Measurements from ENCODE around the gene SNX13.

The SNX13 gene

DNA sequence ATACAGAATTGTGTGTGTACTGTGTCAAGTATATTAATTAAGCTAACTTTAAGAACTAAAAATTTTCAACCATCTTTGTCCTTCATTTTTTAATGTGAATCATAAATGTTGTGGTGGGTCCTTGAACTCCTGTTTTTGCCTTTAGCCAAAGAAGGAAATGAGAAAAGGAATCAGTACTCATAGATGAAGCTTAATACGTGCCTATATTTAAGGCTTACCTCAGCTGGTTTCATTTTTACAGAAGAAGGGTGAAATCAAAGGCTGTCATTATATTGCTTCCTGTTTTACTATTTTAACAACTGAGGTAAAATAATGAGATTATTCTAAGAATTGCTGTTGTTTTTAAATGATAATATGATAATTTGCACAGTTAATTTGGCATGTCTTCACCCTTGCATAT lies 6.3 kb upstream of the SNX13 start:
- DNase-seq: no peak

DNA sequence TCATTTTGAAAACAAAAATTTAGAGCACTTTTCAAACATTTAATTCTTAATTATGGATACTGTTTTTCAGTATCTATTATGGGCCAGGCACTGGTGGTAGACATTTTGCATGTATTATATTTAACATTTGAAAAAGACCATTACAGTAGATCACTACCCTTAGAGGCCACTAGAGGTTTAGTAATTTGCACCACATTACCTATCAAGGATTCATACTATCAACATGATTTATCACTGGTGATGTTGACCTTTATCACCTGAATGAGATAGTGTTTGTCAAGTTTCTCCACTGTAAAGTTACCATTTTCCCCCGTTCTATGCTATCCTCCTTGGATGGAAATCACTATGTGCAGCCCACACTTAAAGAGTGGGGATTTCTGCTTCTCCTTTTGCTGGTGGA lies 4.4 kb upstream of the SNX13 start:
- no peak for DNase-seq

DNA sequence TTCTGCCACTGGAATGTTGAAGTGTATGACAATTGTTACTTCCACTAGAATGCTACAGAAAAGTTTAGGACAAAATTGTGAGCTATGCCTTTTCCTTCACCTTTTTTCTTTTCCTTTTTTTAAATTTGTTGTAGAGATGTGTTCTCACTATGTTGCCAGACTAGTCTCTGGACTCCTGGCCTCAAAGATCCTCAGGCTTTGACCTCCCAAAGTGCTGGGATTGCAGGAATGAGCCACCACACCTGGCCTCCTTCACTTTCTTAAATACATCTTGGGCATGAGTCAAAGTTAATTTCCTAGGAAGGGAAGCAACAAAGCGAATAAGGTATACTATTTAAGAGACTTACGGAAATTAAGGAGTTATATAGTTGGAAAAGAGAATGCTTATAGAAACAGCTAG lies 2.7 kb upstream of the SNX13 start:
- DNase-seq: no peak

DNA sequence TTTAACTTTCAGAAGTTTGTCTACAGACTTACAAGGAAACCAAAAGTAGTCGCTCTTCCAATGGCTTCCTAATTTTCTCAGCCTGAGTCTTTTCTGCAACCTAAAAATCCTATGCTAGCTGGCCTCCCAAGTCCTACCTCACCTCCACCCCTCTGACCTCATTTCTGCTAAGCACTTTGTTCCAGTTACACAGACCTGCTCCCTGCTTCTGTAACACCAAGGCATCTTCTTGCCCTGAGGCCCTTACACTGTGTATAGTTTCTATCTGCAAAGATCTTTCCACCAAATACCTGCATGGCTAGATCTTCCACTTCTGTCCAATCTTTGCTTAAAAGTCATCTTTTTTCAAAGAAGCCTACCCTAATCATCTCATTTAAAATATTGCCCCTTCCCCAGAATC lies 1.9 kb upstream of the SNX13 start:
- no peak for DNase-seq

DNA sequence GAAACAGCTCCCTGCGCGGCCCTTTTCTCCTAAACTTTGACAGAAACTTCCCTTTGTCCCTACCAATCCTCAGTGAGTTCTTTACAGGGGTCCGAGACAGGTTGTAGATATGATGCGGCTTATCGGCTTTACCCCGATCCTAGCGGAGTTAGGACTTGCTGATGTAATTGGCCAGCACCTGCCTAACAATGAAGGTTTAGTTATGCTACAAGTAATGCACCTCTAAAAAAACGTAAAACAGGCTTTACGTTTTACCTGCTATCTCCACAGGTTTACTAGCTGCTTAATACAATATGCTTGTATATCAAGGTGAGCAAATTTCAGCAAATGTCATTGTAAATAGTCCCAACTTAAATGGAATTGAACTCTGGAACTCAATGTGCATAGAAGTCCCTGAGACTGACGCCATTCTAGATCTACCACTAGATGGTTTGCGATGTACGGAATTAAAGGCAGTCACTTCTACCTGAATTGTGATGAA lies 697 bp upstream of the SNX13 start:
- no peak for DNase-seq

DNA sequence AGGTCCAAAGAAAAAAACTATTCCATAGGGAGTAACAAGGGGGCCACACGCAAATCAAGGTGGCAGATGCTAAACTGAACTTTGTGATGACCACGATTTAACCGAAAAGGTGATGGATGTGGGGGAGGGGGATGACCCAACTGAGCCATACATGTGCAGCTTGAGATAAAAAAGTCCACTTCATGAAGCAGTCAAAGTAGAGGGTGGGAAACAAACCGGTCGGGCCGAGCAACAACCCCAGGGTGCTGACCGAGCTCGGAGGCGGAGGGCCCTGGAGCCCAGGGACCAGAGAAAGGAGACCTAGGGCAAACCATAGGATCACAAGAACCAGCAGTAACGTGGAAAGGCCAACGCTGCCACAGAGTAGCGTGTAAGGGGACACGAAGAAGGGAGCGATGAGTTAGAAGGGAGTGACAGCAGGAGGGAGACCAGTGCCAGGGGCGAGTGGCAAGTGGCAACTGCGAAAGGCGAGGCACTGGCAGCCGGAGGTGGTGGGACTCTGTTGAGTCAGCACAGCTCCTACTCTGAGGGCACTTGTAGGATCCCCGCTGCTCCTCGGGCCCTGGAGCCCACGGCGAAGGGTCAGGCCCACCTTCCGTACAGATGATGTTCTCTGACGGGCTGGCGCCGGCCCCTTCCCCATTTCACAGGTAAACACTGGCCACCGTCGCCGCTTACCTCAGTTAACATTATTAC lies 540 bp downstream of the SNX13 start:
- DNase-seq: no peak

DNA sequence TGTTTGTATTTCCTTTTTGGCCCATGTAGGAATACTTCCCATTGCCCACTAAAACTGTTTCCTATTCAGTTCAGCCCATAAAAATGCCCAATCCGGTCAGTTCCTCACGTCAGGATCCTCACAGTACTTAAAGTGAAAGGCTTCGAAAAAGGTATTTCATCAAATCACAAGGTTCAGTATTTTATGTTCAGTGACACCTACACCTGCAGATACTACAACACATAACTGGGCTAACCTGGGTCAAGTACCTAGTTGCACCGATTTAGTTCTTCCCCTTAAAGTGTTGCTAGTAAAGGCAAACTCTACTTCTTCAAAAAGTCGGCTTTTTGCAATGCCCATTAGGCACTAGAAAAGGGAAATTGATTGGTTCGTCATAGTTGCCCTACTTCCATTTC lies 1.1 kb downstream of the SNX13 start:
- DNase-seq: no peak

DNA sequence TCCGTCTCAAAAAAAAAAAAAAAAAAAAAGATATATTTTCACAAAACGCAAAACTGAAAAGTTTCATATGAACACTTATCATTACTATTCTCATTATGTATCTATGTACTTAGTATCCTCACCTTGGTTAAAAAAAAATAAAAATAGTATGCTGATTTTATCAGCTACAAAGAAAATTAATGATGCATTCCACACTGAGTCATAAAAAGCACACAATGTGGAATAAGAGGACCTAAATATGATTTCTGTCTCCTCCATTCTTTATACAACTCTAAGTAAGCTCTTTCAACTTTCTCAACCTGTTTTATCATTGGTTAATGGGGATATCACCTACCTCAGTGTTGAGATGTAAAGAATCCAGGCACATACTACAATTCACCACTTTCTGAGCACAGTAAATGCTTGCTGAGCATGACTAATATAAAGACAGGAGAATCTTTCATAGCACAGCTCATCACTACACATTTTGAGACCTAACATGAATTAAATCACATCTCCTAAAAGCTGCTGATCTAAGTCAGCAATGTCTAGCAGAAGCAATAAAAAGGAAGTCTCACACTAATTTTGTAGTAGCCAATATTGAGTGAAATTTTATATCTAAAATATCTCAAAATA lies 2.7 kb downstream of the SNX13 start:
- no peak for DNase-seq

DNA sequence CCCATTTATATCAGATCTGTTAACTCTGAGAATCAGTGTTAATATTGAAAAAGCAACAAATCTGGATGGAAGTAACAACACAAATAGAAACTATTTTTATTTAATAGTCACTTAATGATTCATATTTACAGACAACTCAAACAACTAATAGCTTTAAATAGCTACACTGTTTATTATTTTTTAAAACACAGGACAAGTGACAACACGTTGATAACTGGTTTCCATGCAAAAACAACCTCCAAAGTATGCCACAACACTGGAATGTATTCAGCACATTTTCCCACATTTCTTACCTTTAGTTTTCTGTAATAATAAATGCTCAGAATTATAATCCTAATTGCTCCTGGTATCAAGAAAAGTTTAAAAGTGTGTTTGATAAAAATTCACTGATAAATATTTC lies 4.0 kb downstream of the SNX13 start:
- DNase-seq: no peak

DNA sequence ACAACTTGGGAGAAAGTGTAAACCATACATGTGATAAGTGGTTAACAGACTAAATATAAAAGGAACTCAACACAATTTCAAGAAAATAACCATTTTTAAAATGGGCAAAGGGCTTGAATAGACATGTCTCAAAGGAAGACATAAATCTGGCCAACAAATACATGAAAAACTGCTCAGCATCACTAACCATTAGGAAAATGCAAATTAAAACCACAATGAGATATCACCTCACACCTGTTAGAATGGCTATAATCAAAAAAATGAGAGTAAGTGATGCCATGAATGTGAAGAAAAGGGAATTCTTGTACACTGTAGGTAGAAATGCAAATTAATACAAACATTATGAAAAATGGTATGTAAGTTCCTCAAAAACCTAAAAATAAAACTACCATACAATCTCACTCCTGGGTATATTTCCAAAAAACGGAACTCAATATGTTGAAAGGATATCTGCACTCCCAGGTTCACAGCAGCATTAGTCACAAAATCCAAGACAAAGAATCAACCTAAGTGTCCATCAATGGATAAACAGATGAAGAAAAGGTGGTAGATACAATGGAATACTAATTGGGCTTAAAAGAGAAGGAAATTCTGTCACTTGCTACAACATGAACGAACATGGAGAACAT lies 5.6 kb downstream of the SNX13 start:
- DNase-seq: no peak

DNA sequence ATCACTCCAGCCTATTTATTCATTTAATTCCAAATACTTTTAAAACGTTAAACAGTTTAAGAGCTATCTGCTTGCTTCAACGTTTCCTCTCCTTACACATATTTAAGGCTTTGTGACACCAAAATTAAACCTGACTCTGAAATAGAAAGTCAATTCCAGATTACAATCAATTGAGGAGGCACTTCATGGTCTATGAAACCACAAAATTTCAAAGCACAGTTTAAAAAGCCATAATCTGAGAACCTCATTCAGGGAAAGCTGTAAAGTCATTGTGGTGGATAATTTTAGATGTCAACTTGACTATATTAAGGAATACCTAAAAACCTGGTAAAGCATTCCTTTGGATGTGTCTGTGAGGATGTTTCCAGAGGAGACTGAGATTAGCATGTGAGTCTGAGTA lies 6.2 kb downstream of the SNX13 start:
- DNase-seq: no peak

DNA sequence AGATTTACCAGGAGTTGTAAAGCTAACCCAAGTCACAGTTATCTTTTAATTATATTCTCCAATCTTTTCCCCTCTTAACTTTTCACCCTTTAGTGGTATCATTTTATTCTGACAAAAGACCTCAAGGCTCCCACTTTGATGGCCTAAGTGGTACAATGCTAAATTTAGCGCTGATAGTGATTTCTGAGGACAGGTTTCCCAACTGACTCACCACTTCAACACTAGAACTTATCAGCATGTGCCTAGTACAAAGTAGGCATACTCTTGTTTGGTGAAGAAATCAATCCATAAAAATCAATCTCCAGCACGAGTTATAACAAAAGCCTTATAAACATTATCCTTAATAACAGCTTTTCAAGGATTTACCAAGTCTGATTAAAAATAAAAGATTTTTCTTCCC lies 7.5 kb downstream of the SNX13 start:
- DNase-seq: no peak

DNA sequence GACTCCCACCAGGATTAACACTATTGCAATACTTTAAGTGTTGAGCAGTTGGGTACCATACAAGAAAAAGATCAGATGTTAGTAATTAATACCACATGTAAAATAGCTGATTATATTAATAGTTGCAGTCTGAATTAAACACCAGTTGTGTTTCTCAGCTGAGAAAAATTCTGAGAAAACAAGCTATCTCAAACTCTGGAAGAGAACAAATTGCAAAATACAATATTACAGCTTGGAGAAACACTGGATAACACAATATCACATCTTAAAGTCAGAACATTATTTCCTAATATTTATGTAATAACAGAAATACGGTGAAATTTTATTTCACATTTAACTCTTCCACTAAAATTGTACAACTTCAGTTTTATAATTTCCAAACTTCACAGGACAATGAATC lies 9.2 kb downstream of the SNX13 start:
- DNase-seq: no peak

DNA sequence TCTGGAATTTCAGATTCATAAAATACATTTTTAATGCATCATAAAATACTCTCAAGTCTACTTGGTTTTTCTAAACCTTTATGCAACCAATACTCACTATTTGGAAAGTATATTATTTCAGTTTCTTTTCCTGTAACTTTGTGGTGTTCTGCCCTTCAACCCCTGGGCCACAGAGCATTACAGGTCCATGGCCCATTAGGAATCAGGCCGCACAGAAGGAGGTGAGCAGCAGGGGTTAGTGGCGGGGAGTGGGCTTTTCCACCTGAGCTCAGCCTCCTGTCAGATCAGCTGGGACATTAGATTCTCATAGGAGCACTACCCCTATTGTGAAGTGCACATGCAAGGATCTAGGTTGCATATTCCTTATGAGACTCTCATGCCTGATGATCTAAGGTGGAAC lies 9.7 kb downstream of the SNX13 start:
- DNase-seq: no peak

DNA sequence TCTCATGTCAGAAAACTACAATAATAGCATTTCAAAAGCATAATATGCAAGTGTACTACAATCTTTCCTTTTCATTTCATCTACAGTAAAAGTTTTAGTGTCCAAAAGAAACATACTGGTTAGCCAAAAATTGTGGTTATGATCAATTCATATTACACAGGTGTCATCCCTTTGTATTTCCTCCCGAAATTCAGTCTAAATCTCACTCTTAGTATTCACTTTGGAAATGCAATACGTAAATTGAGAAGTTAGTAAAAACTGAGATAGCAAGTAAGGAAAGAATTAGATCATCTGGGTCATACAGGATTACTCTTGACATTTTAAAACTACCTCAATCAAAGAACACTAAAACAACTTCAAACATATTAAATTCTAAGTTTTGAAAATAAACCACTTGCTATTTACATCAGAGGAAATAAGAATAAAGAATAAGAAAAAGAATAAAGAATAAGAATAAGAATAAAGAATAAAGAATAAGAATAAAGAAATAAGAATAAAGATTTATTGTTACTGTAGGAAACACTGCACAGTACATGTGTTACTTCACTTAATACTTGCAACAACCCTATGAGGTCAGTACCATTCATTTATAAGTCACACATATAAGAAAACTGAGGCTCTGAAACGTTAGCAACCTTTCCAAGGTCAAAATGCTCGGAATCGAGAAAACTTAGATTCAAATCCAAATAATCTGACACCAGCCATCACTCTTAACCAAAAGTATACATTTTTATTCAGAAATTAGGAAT lies 10.5 kb downstream of the SNX13 start:
- DNase-seq: no peak

DNA sequence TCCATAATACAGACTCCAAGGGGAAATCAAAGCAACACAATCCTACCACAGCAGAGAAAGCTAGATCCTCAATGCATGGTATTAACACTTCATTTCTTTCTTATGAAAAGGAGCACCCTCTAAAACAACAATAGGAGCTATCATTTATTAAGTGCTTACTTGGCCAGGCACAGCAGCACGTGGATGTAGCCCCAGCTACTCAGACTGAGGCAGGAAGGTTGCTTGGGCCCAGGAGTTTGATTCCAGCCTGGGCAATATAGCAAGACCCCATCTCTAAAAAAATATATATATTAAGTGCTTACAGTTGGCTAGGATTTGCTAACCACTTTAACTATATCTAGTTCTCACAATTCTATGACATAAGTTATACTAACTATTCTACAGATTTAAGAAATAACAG lies 12.2 kb downstream of the SNX13 start:
- DNase-seq: no peak

DNA sequence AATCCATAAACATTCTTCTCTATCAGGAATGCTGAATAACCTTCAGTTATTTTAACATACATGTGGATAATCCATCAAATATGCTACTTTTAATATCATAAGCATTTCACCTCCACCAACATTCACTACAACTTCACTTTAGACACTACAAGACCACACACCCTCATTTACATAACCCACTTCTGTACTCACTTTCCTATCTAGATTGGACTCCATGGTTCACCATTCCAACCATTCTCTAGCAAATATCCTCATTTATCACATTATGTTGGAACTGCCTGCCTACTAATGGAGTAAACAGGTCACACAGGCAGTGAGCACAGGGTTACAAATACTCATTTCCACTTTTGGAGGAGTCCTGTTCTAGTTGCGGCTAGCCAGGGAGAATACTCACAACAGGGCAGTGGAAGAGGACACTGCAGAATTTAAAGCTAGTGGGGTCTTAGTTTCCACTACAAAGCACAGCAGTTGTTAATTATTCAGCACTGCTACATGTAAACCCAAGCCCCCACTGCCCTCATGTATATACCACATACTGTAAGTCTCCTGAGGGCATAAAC lies 18.4 kb downstream of the SNX13 start:
- no peak for DNase-seq

DNA sequence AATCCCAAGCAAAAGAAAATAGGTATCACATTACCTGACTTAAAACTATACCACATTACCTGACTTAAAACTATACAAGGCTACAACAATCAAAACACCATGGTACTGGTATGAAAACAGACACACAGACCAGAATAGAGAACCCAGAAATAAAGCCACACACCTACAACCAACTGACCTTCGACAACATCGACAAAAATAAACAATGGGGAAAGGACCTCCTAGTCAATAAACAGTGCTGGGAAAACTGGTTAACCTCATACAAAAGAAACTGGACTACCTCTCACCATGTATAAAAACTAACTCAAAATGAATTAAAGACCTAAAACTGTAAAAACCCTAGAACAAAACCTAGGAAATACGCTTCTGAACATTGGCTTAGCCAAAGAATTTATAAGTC lies 22.5 kb downstream of the SNX13 start:
- no peak for DNase-seq

DNA sequence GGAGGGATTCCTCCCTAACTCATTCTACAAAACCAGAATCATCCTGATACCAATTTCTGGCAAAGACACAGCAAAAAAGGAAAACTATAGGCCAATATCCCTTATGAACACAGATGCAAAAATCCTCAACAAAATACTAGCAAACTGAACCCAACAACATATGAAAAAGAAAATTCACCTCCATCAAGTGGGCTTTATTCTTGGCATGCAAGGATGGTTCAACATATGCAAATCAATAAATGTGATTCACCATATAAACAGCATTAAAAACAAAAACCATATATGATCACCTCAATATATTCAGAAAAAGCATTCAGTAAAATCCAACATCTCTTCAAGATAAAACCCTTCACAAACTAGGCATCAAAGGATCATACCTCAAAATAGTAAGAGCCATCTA lies 23.5 kb downstream of the SNX13 start:
- DNase-seq: no peak

DNA sequence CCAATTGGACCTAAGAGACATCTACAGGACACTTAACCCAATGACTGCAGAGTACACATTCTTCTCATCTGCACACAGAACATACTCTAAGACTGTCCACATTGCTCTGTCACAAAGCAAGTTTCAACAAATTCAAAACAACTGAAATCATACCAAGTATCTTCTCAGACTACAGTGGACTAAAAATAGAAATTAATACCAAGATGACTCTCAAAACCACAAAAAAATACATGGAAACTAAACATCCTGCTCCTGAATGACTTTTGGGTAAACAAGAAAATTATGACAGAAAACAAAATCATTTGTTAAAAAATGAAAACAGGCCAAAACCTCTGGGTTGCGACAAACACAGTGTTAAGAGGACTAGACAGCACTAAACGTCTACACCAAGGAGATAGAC lies 24.5 kb downstream of the SNX13 start:
- no peak for DNase-seq

DNA sequence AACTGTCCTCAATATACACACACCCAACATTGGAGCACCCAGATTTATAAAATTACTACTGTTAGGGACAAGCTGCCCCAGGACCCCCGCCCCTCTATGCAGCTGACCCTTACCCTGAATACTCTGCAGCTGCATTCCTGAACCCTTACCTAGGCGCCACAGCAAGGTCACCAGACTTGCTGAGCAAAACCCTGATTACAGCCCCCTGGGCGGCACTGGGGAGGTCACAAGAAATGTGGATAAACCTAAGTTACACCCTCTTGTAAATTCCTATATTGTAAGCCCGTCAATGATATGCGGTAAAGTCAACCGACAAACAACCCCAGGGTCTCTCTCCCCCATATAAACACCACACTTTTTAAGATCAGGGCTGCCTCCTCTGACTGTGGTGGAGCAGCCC lies 25.1 kb downstream of the SNX13 start:
- DNase-seq: no peak

DNA sequence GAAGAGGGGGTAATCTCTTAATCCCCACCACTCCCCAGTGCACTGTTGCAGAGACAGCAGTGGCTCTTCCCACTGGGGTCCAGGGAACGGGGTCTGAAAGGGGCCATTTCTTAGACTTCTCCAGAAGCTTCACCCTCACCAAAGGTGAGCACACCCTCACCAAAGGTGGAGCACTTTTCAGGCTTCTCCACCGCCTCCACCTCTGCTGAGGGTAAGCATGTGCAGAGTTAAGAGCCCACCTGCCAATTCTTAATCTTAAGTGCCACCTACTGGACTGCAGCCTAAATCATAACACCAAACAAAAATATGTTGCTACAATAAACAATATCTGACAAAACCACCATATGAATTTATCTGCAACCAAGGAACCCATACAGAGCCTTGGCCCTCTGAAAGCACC lies 27.0 kb downstream of the SNX13 start:
- DNase-seq: no peak

DNA sequence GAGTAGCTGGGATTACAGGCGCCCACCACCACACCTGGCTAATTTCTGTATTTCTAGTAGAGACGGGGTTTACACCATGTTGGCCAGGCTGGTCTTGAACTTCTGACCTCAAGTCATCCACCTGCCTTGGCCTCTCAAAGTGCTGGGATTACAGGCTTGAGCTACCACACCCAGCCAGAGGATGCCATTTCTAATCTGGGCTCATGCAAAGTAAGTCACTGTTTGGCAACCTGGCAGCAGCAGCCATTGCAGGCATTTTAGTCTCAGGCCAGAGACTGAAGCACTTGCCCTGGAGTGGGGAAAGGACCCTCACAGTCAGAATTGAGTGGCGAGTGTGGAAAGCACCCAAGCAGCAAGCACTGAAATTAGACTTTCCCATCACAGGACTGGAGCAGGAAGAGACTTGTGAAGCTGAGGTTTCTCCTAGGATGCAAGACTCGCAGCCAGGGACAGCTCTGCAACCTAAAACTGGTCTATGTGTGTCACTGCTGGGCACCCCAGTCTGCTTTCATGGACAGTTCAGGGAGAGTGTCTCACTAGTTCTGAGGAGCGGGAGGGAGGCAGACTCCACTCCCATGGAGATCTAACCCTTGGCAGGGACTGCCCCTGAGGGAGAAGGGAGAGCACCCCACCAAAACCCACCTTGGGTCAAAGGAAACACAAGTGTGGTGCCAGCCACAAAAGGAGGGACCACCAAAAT lies 27.6 kb downstream of the SNX13 start:
- DNase-seq: no peak

All from NCI-H1436 treated with DMSO at 0.1 percent for 48 hours (cell line).